Measurements from ENCODE around the gene VAMP3. TPM values are rescaled to one million over a fixed set of nuclear protein-coding genes. Genes with fewer than 3 reads are reported as not detected.

VAMP3 gene
- total and polyA plus RNA-seq, 3 experiments from 2014 or later = 27.3 to 41.7 (median 32.5) TPM

- DNase-seq = no peak
- Histone ChIP-seq H3K4me3 (ENCODE audit: low read length) (no peak overlapping the region), H3K27me3 (ENCODE audit: insufficient read depth, low read length, poor library complexity, severe bottlenecking) (no peaks in the 10 kb centered on the region), H3K27ac (ENCODE audit: low read depth, low read length) (no peak overlapping the region), H3K36me3 (ENCODE audit: insufficient read depth, low read length) (peaks cover 1% of the 10 kb centered on the region), H3K9me3 (ENCODE audit: low read length) (no peaks in the 10 kb centered on the region), H3K4me1 (ENCODE audit: insufficient read depth, low read length) (peaks cover 18% of the 10 kb centered on the region)
- ChIA-PET CTCF (interaction anchor here (0.9 to 2.5 kb wide), 3 partner anchors 16 to 1361 kb away, joined by 3 to 11 read pairs (median 7); no protein-coding TSS in a partner anchor), POLR2A (no interaction called here)
- Mint-ChIP-seq H3K4me1 (peaks cover 14 to 29% (median 25%) of the 10 kb centered on the region in 3 donors), H3K4me3 (peak overlapping the region in 1 of 7 donors; percentile 91), H3K36me3 (peaks cover 0 to 22% (median 2%) of the 10 kb centered on the region in 3 donors), H3K27ac (peak overlapping the region in 1 of 8 donors; percentile 23), H3K27me3 (peaks cover 2 to 10% of the 10 kb centered on the region in 2 donors), H3K9me3 (no peaks in the 10 kb centered on the region)
Measured at GRCh38 chr1:7768583-7768982, 2.5 kb upstream of the VAMP3 start.

- Histone ChIP-seq H3K27ac (ENCODE audit: low read depth, low read length) (no peak overlapping the region), H3K4me1 (ENCODE audit: insufficient read depth, low read length) (peaks cover 18% of the 10 kb centered on the region), H3K27me3 (ENCODE audit: insufficient read depth, low read length, poor library complexity, severe bottlenecking) (no peaks in the 10 kb centered on the region), H3K36me3 (ENCODE audit: insufficient read depth, low read length) (peaks cover 4% of the 10 kb centered on the region), H3K4me3 (ENCODE audit: low read length) (no peak overlapping the region), H3K9me3 (ENCODE audit: low read length) (no peaks in the 10 kb centered on the region)
- ChIA-PET POLR2A (no interaction called here), CTCF (interaction anchor here (0.7 to 2.3 kb wide), 3 partner anchors 17 to 102 kb away, joined by 3 to 11 read pairs (median 7); no protein-coding TSS in a partner anchor)
- H3K9me3 Mint-ChIP-seq = no peaks in the 10 kb centered on the region
- H3K27ac Mint-ChIP-seq = peak overlapping the region in 2 of 8 donors; percentile 44 to 51
- DNase-seq = no peak
- peaks cover 19 to 41% (median 38%) of the 10 kb centered on the region in 3 donors for H3K4me1 Mint-ChIP-seq
- peaks cover 0 to 33% (median 8%) of the 10 kb centered on the region in 3 donors for H3K36me3 Mint-ChIP-seq
- peak overlapping the region in 5 of 7 donors; percentile 14 to 91 (median 87) for H3K4me3 Mint-ChIP-seq
- H3K27me3 Mint-ChIP-seq = peaks cover 2 to 10% of the 10 kb centered on the region in 2 donors
Measured at GRCh38 chr1:7769673-7770412, 1.3 kb upstream of the VAMP3 start.

GRCh38 chr1:7770669-7770996 lies 463 bp upstream of the VAMP3 start:
- Histone ChIP-seq H3K27me3 (ENCODE audit: insufficient read depth, low read length, poor library complexity, severe bottlenecking) (no peaks in the 10 kb centered on the region), H3K9me3 (ENCODE audit: low read length) (no peaks in the 10 kb centered on the region), H3K27ac (ENCODE audit: low read depth, low read length) (peak overlapping the region; percentile 58), H3K4me3 (ENCODE audit: low read length) (peak overlapping the region; percentile 92), H3K4me1 (ENCODE audit: insufficient read depth, low read length) (peaks cover 18% of the 10 kb centered on the region), H3K36me3 (ENCODE audit: insufficient read depth, low read length) (peaks cover 4% of the 10 kb centered on the region)
- H3K27me3 Mint-ChIP-seq = peaks cover 2 to 4% of the 10 kb centered on the region in 2 donors
- peak overlapping the region; percentile 69 to 89 (median 84) for H3K27ac Mint-ChIP-seq
- peak overlapping the region; percentile 87 to 93 (median 88) for H3K4me3 Mint-ChIP-seq
- peaks cover 0 to 37% (median 8%) of the 10 kb centered on the region in 3 donors for H3K36me3 Mint-ChIP-seq
- H3K4me1 Mint-ChIP-seq = peaks cover 20 to 46% (median 43%) of the 10 kb centered on the region in 3 donors
- CTCF ChIA-PET = interaction anchor here (1.4 to 1.8 kb wide), 2 partner anchors 9 to 102 kb away, joined by 3 to 7 read pairs; no protein-coding TSS in a partner anchor
- no peak for DNase-seq
- no peaks in the 10 kb centered on the region for H3K9me3 Mint-ChIP-seq
- POLR2A ChIA-PET = no interaction called here

- Histone ChIP-seq H3K36me3 (ENCODE audit: insufficient read depth, low read length) (peaks cover 4% of the 10 kb centered on the region), H3K27ac (ENCODE audit: low read depth, low read length) (peak overlapping the region; percentile 74), H3K4me3 (ENCODE audit: low read length) (peak overlapping the region; percentile 92), H3K27me3 (ENCODE audit: insufficient read depth, low read length, poor library complexity, severe bottlenecking) (no peaks in the 10 kb centered on the region), H3K4me1 (ENCODE audit: insufficient read depth, low read length) (peaks cover 18% of the 10 kb centered on the region), H3K9me3 (ENCODE audit: low read length) (no peaks in the 10 kb centered on the region)
- no peaks in the 10 kb centered on the region for H3K9me3 Mint-ChIP-seq
- peak overlapping the region; percentile 83 to 92 (median 88) for H3K4me3 Mint-ChIP-seq
- H3K27me3 Mint-ChIP-seq = peaks cover 0 to 2% of the 10 kb centered on the region in 2 donors
- H3K36me3 Mint-ChIP-seq = peaks cover 0 to 49% (median 11%) of the 10 kb centered on the region in 3 donors
- H3K27ac Mint-ChIP-seq = peak overlapping the region; percentile 75 to 90 (median 84)
- H3K4me1 Mint-ChIP-seq = peaks cover 27 to 55% (median 52%) of the 10 kb centered on the region in 3 donors
- POLR2A ChIA-PET = no interaction called here
- DNase-seq = no peak
- CTCF ChIA-PET = interaction anchor here (1.0 to 1.8 kb wide), 3 partner anchors 8 to 104 kb away, joined by 3 to 7 read pairs (median 3); no protein-coding TSS in a partner anchor
Measured at GRCh38 chr1:7771823-7772299, 765 bp downstream of the VAMP3 start.

GRCh38 chr1:7777591-7777990 lies 6.5 kb downstream of the VAMP3 start:
- ChIA-PET POLR2A (no interaction called here), CTCF (no interaction called here)
- H3K4me3 ChIP-seq (ENCODE audit: low read length) = no peak overlapping the region
- no peaks in the 10 kb centered on the region for H3K27me3 ChIP-seq (ENCODE audit: insufficient read depth, low read length, poor library complexity, severe bottlenecking)
- peaks cover 14% of the 10 kb centered on the region for H3K4me1 ChIP-seq (ENCODE audit: insufficient read depth, low read length)
- peaks cover 31 to 58% (median 51%) of the 10 kb centered on the region in 3 donors for H3K4me1 Mint-ChIP-seq
- no peak for DNase-seq
- H3K9me3 Mint-ChIP-seq = no peaks in the 10 kb centered on the region
- no peaks in the 10 kb centered on the region for H3K9me3 ChIP-seq (ENCODE audit: low read length)
- no peak overlapping the region for H3K27ac Mint-ChIP-seq
- H3K27me3 Mint-ChIP-seq = no peaks in the 10 kb centered on the region
- H3K4me3 Mint-ChIP-seq = peak overlapping the region in 1 of 7 donors; percentile 18
- H3K36me3 Mint-ChIP-seq = peaks cover 0 to 74% (median 11%) of the 10 kb centered on the region in 3 donors
- H3K27ac ChIP-seq (ENCODE audit: low read depth, low read length) = no peak overlapping the region
- peaks cover 18% of the 10 kb centered on the region for H3K36me3 ChIP-seq (ENCODE audit: insufficient read depth, low read length)

GRCh38 chr1:7778133-7778628 lies 7.1 kb downstream of the VAMP3 start:
- Histone ChIP-seq H3K4me1 (ENCODE audit: insufficient read depth, low read length) (peaks cover 20% of the 10 kb centered on the region), H3K36me3 (ENCODE audit: insufficient read depth, low read length) (peaks cover 18% of the 10 kb centered on the region), H3K27me3 (ENCODE audit: insufficient read depth, low read length, poor library complexity, severe bottlenecking) (no peaks in the 10 kb centered on the region), H3K9me3 (ENCODE audit: low read length) (no peaks in the 10 kb centered on the region), H3K27ac (ENCODE audit: low read depth, low read length) (no peak overlapping the region), H3K4me3 (ENCODE audit: low read length) (no peak overlapping the region)
- ChIA-PET POLR2A (no interaction called here), CTCF (no interaction called here)
- Mint-ChIP-seq H3K9me3 (no peaks in the 10 kb centered on the region), H3K27ac (no peak overlapping the region), H3K36me3 (peaks cover 0 to 70% (median 10%) of the 10 kb centered on the region in 3 donors), H3K27me3 (no peaks in the 10 kb centered on the region), H3K4me3 (no peak overlapping the region), H3K4me1 (peaks cover 37 to 56% (median 49%) of the 10 kb centered on the region in 3 donors)
- DNase-seq = no peak

GRCh38 chr1:7780976-7781375 lies 9.9 kb downstream of the VAMP3 start:
- CTCF ChIA-PET = no interaction called here
- H3K4me3 Mint-ChIP-seq = peak overlapping the region in 2 of 7 donors; percentile 0 to 68
- H3K4me1 ChIP-seq (ENCODE audit: insufficient read depth, low read length) = peaks cover 25% of the 10 kb centered on the region

GRCh38 chr1:7781501-7781900 lies 10.4 kb downstream of the VAMP3 start:
- H3K27me3 ChIP-seq (ENCODE audit: insufficient read depth, low read length, poor library complexity, severe bottlenecking) = no peaks in the 10 kb centered on the region
- CTCF ChIA-PET = no interaction called here
- no peak overlapping the region for H3K27ac ChIP-seq (ENCODE audit: low read depth, low read length)
- H3K27ac Mint-ChIP-seq = peak overlapping the region in 6 of 8 donors; percentile 2 to 90 (median 40)
- H3K4me1 ChIP-seq (ENCODE audit: insufficient read depth, low read length) = peaks cover 25% of the 10 kb centered on the region
- no peak overlapping the region for H3K4me3 ChIP-seq (ENCODE audit: low read length)
- POLR2A ChIA-PET = no interaction called here
- no peaks in the 10 kb centered on the region for H3K9me3 ChIP-seq (ENCODE audit: low read length)
- H3K27me3 Mint-ChIP-seq = no peaks in the 10 kb centered on the region
- no peak for DNase-seq
- peak overlapping the region in 5 of 7 donors; percentile 61 to 84 (median 77) for H3K4me3 Mint-ChIP-seq
- peaks cover 0 to 47% (median 2%) of the 10 kb centered on the region in 3 donors for H3K36me3 Mint-ChIP-seq
- H3K36me3 ChIP-seq (ENCODE audit: insufficient read depth, low read length) = peaks cover 13% of the 10 kb centered on the region
- H3K4me1 Mint-ChIP-seq = peaks cover 27 to 35% (median 30%) of the 10 kb centered on the region in 3 donors
- no peaks in the 10 kb centered on the region for H3K9me3 Mint-ChIP-seq

More at GRCh38 chr1:7780976-7781375, 9.9 kb downstream of the VAMP3 start:
- Mint-ChIP-seq H3K4me1 (peaks cover 30 to 40% (median 34%) of the 10 kb centered on the region in 3 donors), H3K36me3 (peaks cover 0 to 51% (median 3%) of the 10 kb centered on the region in 3 donors), H3K27ac (peak overlapping the region in 2 of 8 donors; percentile 50 to 88), H3K9me3 (no peaks in the 10 kb centered on the region), H3K27me3 (no peaks in the 10 kb centered on the region)
- Histone ChIP-seq H3K4me3 (ENCODE audit: low read length) (no peak overlapping the region), H3K9me3 (ENCODE audit: low read length) (no peaks in the 10 kb centered on the region), H3K27me3 (ENCODE audit: insufficient read depth, low read length, poor library complexity, severe bottlenecking) (no peaks in the 10 kb centered on the region), H3K36me3 (ENCODE audit: insufficient read depth, low read length) (peaks cover 13% of the 10 kb centered on the region), H3K27ac (ENCODE audit: low read depth, low read length) (no peak overlapping the region)
- no peak for DNase-seq
- POLR2A ChIA-PET = no interaction called here
